Subcutaneous adipose tissue (tissue), 4 donors: ENCODE measurements around the gene FYN. TPM values are rescaled to one million over a fixed set of nuclear protein-coding genes. Genes with fewer than 3 reads are reported as not detected.

Experiments used
- total RNA-seq, 4 donors: library from RNA; depleted of rRNA; stranded (reverse); fragments of >200 nt; gene quantifications; one replicate each; pipeline ENCODE4 v1.1.0, GENCODE V29; 2016
- TF ChIP-seq, protein P1 (sequence below): fragments of 450-650 bp; IDR thresholded peaks from one replicate; pipeline ENCODE4 v1.5.1; 2016; ENCODE audit warnings: low read depth, mild to moderate bottlenecking, control low read depth, antibody characterized with exemption, moderate library complexity

Gene FYN
- total RNA-seq, 4 donors from 2014 or later, result 185 to 279 (median 252) TPM

DNA sequence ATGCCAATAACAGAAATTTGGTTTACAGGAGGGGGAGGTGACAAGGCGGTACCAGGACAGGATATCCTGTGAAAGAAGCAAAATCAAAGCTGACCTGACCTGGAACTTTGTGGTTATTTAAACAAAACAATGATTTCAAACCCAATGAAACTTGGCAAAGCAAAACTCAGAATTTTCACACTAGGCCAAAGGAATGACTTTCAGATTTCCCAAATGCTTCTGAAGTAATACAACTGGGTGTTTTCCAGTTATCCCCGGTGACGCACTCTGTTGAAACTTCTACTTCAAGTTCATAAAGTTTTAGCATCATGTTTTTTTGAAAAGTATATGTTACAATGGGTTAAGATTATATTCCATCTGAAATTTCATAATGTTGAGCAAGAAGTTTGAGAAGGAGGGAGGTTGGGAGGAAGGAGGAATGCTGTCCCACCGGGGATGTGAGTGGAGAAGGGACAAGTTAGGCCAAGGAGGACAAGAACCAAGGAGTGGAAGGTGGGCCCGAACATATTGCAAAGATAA lies 189.4 kb downstream of the FYN start:
- TF ChIP-seq, protein P1, sequence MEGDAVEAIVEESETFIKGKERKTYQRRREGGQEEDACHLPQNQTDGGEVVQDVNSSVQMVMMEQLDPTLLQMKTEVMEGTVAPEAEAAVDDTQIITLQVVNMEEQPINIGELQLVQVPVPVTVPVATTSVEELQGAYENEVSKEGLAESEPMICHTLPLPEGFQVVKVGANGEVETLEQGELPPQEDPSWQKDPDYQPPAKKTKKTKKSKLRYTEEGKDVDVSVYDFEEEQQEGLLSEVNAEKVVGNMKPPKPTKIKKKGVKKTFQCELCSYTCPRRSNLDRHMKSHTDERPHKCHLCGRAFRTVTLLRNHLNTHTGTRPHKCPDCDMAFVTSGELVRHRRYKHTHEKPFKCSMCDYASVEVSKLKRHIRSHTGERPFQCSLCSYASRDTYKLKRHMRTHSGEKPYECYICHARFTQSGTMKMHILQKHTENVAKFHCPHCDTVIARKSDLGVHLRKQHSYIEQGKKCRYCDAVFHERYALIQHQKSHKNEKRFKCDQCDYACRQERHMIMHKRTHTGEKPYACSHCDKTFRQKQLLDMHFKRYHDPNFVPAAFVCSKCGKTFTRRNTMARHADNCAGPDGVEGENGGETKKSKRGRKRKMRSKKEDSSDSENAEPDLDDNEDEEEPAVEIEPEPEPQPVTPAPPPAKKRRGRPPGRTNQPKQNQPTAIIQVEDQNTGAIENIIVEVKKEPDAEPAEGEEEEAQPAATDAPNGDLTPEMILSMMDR, result no peak

DNA sequence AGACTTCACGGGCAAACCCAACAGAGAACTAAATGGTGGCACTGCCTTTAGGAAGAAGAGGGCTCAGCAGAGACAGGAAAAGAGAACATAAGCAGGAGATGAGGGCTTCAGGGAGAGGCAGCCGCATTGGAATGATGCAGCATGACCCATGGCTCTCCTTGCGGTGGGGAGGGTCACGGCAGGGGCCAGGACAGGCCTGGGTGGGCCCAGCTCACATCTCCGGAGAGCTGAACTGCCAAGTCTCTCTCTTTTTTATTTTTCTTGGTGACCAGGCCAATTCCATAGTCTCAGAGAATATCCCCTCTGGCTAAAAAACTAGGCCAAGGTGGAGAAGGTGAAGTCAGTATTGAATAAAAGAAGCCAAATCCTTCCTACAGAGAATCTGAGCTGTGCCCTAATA lies 190.1 kb downstream of the FYN start:
- TF ChIP-seq, protein P1, result no peak

DNA sequence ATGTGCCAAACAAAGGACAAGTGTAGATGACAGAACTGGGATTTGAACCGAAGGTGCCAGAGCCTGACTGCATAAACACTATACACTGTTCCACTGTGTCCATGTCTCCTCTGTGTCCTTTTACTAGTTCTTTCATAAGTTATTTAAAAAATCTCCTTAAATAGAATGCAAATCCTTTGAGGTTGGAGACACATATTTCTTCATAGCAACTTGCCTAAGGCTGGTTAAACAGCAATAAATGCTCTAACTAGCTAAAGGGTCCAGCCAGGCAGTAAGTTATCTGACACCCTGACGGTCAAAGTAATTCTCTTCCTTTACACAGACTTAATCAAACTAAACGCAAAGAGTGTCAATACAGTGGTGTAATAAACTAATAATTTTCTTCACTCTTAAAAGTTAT lies 191.4 kb downstream of the FYN start:
- TF ChIP-seq, protein P1, result no peak

DNA sequence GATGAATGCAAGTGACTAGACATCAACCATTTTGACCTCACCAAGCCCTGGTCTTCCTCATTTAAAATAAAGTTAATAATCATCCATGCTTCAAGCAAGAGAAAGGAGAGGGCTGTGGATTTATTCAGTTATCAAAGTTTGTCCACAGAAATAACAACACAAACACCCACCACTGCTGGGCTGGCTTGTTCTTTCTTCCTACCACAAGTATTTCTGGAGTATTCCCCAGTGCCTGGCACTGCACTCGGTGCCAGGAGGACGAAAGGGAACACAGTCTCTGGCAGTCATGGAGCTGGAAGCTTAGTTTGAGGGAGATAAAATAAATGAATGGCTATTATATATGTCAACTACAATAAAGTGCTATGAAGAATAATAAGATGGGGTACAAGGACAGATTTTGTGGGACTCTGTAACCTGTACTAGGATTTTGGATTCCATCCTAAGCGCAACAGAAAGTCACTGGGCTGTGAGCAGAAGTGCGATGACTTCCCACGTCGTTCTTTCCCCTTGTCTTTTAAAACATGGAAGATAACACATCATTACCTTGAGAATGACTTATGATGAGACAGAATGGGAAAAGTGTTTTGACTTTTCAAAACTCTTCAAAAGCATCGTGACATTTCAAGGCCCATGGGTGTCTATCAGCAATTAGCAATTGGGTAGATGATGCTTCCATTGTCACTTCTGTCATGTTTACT lies 193.1 kb downstream of the FYN start:
- TF ChIP-seq, protein P1, result no peak

DNA sequence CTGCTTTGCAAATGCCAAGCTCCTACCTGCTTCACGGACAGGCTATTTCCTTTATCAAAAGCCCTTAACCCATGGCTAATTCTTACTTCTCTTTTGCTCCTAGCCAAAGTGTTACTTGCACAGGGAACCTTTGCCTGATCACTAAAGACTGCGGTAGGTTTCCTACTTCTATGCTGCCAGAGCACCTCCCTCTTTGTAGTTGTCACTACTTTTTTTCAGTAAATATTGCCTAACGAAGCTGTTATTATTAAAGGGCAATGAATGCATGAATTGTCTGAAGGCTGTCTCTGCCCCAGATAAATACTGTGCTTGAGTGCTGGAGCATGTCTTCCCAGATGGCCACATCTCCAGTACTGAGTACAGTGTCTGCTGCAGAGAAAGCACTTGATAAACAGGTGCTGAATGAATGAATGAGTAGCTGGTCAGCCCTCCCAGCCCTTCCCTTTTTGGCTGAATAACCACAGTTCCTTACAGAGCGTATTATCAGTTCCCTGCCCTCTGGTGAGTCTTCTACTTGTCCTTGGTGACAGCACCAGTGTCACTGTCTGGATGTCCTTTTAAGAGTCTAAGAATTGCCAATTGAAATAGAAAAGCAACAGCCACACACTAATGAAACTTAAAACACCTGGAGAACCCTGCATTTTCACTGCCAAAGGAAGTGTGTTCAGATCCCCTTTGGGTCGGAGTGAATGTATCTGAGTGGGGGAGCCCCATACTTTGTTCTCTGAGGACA lies 194.0 kb downstream of the FYN start:
- TF ChIP-seq, protein P1, result no peak

DNA sequence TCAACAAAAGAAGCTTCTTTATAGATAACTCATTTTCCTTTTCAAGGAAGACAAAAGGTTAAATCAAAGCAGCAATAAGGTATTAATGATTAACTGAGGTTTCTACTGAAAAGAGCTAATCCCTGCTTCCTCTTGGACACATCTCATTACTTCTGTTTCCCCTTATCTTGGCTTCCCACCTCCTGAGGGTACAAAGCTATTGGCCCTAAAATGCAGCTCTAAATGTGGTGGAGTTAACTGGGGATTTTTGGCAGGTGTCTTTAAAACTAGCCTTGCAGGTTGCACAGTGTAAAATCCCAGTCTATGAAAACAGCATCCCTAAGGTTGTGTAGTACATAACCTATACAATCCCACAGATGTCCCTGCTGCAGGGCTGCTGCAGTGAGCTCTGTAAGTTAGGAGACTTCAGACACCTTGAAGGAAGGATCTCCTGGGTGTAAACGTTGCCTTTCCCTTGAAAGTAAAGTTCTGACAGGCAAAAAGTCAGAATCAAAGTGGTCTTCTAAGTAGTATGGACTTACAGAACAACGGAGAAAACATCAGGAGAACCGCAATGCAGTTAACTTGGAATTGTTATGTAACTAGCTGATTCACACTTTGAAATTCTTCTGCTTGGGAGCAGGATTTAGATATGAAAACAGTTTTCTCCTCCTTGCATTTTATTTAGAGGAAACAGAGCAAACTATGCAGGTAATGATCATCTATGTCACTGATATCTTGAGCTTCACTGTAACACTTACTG lies 195.8 kb downstream of the FYN start:
- TF ChIP-seq, protein P1, result no peak

DNA sequence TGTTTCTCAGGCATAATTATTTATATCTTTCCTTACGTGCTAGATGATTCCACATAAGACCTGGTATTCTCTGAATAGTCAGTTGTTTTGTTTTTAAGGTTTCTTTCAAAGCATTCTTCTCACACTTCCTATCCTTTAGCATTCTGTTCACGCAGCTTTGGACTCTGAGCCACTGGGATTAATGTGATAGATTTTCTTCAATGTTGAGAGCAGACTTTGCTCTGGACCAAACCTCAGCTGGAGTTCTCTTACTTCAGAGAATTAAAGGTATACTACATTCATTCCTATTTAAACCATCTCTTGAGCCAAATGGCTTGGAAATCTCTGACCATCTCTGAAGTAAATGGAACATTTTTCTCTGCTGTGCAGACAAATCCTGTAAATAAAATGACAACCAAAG lies 196.9 kb downstream of the FYN start:
- TF ChIP-seq, protein P1, result no peak
